Keratinocyte (primary cell): ENCODE results near the gene GRIA3.

Source experiments
- CTCF ChIP-seq, 3 experiments: IDR thresholded peaks in 1 of 3; conservative IDR thresholded peaks in 1 of 3; optimal IDR thresholded peaks in 1 of 3; 2 replicates in 2 of 3; 3 replicates in 1 of 3; pipeline versions ENCODE3 to v1.5.1; 2011; ENCODE audit warnings: low read length in 3 of 3, mild to moderate bottlenecking in 3 of 3, moderate library complexity in 2 of 3, control low read depth in 1 of 3, inconsistent platforms in 1 of 3; ENCODE audit not compliant: insufficient read depth in 2 of 3; ENCODE audit errors: extremely low read depth in 1 of 3
- EZH2 ChIP-seq: IDR thresholded peaks from one replicate; pipeline ENCODE4 v1.6.1; 2012; ENCODE audit warnings: inconsistent platforms, mild to moderate bottlenecking, low read length, moderate library complexity

GRCh38 chrX:123481913-123482851, 298.1 kb downstream of the GRIA3 start:
- no peak for TF ChIP-seq CTCF (optimal IDR thresholded peaks at IDR 0.05 in 1 of 3, IDR thresholded peaks at IDR 0.05 in 1 of 3, conservative IDR thresholded peaks at IDR 0.05 in 1 of 3; ENCODE audit: extremely low read depth in 1 of 3, insufficient read depth in 2 of 3, low read length in 3 of 3)
- TF ChIP-seq EZH2 = no peak
